HCT116 (cell line): ENCODE results near the gene GP2. TPM values are rescaled to one million over a fixed set of nuclear protein-coding genes. Genes with fewer than 3 reads are reported as not detected.

ENCODE experiments used
- ATAC-seq: fragments of 200-7000 bp; cut with Tn5 transposase; 2 replicates; pipeline ENCODE4 v1.9.1; 2020; ENCODE audit warnings: mild to moderate bottlenecking, moderate library complexity
- BruUV-seq: library from RNA; stranded (reverse); fragments of 400-500 nt; replicated peaks from 2 replicates; lab custom pipeline; 2021; lab: Mats Ljungman, UMichigan
- CTCF ChIA-PET: fragments of 300-600 bp; sonication (Branson Sonifier 250); formaldehyde crosslinking; loops from one replicate; lab custom pipeline; 2021; ENCODE audit warnings: antibody characterized with exemption; lab: Charles Lee
- POLR2A ChIA-PET: fragments of 300-600, 350-600 bp; sonication (Branson Sonifier 250); formaldehyde crosslinking; loops from one replicate; lab custom pipeline; 2021; ENCODE audit warnings: antibody characterized with exemption; lab: Charles Lee
- RAD21 ChIA-PET, 2 experiments: fragments of 300-600 bp; sonication (Branson Sonifier 250); formaldehyde crosslinking; loops; one replicate each; lab custom pipeline; 2023; ENCODE audit warnings: low total read pairs in 2 of 2; ENCODE audit not compliant: uncharacterized antibody in 2 of 2, unreplicated experiment in 2 of 2, low non-redundant PET in 1 of 2; lab: Charles Lee
- DNase-seq: peaks from one replicate; pipeline ENCODE4 v3.0.0-alpha.2; 2010; ENCODE audit warnings: low read depth, low spot score
- H2AFZ ChIP-seq: fragments of 200-600 bp; shearing (Covaris generic), sonication (generic); 2 replicates; pipeline ENCODE4 v1.6.1; 2017; ENCODE audit warnings: low read depth, mixed run types, mixed read lengths, antibody characterized with exemption, low read length; ENCODE audit not compliant: poor library complexity, severe bottlenecking
- H3K27ac ChIP-seq: 2 replicates; pipeline ENCODE4 v1.5.1; 2012; ENCODE audit warnings: low read depth, low read length
- H3K27me3 ChIP-seq: fragments of 200-600 bp; sonication (generic); 2 replicates; pipeline ENCODE4 v1.6.1; 2016; ENCODE audit warnings: mixed run types, low read length, mixed read lengths; ENCODE audit not compliant: insufficient read depth
- H3K36me3 ChIP-seq, 2 experiments: fragments of 200-500 bp in 1 of 2; fragments of 200-600 bp in 1 of 2; sonication (Bioruptor generic) in 1 of 2; sonication (generic) in 1 of 2; 2 replicates each; pipeline versions ENCODE4 v1.5.1 to v1.6.1; 2014 to 2016; ENCODE audit warnings: low read length in 2 of 2, inconsistent platforms in 1 of 2, mixed read lengths in 1 of 2, mixed run types in 1 of 2; ENCODE audit not compliant: insufficient read depth in 2 of 2, control insufficient read depth in 1 of 2
- H3K4me1 ChIP-seq, 2 experiments: fragments of 200-600 bp in 1 of 2; sonication (generic) in 1 of 2; 2 replicates each; pipeline versions ENCODE4 v1.5.1 to v1.6.1; 2012 to 2017; ENCODE audit warnings: low read length in 2 of 2, inconsistent platforms in 1 of 2, mild to moderate bottlenecking in 1 of 2, mixed read lengths in 1 of 2, mixed run types in 1 of 2, moderate library complexity in 1 of 2; ENCODE audit not compliant: insufficient read depth in 2 of 2, control insufficient read depth in 1 of 2
- H3K4me2 ChIP-seq: fragments of 200-600 bp; sonication (generic); 2 replicates; pipeline ENCODE4 v1.6.1; 2017; ENCODE audit warnings: mixed run types, low read length, mixed read lengths
- H3K4me3 ChIP-seq, 2 experiments: fragments of 200-600 bp in 1 of 2; sonication (generic) in 1 of 2; replicated peaks in 1 of 2; 2 replicates each; pipeline ENCODE4 v1.5.1; 2011 to 2016; ENCODE audit warnings: low read length in 2 of 2, control low read depth in 1 of 2, low read depth in 1 of 2, mild to moderate bottlenecking in 1 of 2, mixed read lengths in 1 of 2, mixed run types in 1 of 2
- H3K79me2 ChIP-seq: fragments of 200-600 bp; sonication (generic); 2 replicates; pipeline ENCODE4 v1.6.1; 2017; ENCODE audit warnings: mild to moderate bottlenecking, mixed run types, low read length, moderate library complexity, mixed read lengths; ENCODE audit not compliant: insufficient read depth
- H3K9ac ChIP-seq: fragments of 200-600 bp; sonication (generic); 2 replicates; pipeline ENCODE4 v1.6.1; 2016; ENCODE audit warnings: low read length, mixed read lengths
- H3K9me2 ChIP-seq: fragments of 200-600 bp; sonication (generic), shearing (Covaris generic); 2 replicates; pipeline ENCODE4 v1.6.1; 2017; ENCODE audit warnings: mixed run types, mild to moderate bottlenecking, moderate library complexity; ENCODE audit not compliant: insufficient read depth
- H3K9me3 ChIP-seq, 2 experiments: fragments of 200-500 bp in 1 of 2; fragments of 200-600 bp in 1 of 2; sonication (Bioruptor generic) in 1 of 2; sonication (generic) in 1 of 2; 2 replicates each; pipeline ENCODE4 v1.6.1; 2014 to 2017; ENCODE audit warnings: low read length in 2 of 2, mixed read lengths in 2 of 2, inconsistent platforms in 1 of 2, low read depth in 1 of 2, mild to moderate bottlenecking in 1 of 2, mixed run types in 1 of 2, moderate library complexity in 1 of 2; ENCODE audit not compliant: control insufficient read depth in 1 of 2, insufficient read depth in 1 of 2
- H4K20me1 ChIP-seq: fragments of 200-600 bp; sonication (generic), shearing (Covaris generic); 2 replicates; pipeline ENCODE4 v1.6.1; 2017; ENCODE audit warnings: mixed run types, mild to moderate bottlenecking, moderate library complexity; ENCODE audit not compliant: insufficient read depth
- CBX3 ChIP-seq: IDR thresholded peaks from 2 replicates; pipeline ENCODE4 v1.6.1; 2012; ENCODE audit warnings: low read depth
- CTCF ChIP-seq, 3 experiments: fragments of 200-600 bp in 1 of 3; sonication (generic) in 1 of 3; IDR thresholded peaks in 2 of 3; conservative IDR thresholded peaks in 1 of 3; 2 replicates each; pipeline ENCODE4 v1.5.1; 2012 to 2017; ENCODE audit warnings: low read depth in 2 of 3, low read length in 2 of 3, antibody characterized with exemption in 1 of 3, borderline replicate concordance in 1 of 3, control low read depth in 1 of 3, mild to moderate bottlenecking in 1 of 3, mixed read lengths in 1 of 3, mixed run types in 1 of 3, moderate library complexity in 1 of 3; ENCODE audit not compliant: insufficient read depth in 1 of 3
- ELF1 ChIP-seq: IDR thresholded peaks from 2 replicates; pipeline ENCODE4 v1.6.1; 2012; ENCODE audit warnings: low read depth, borderline replicate concordance
- EZH2phosphoT487 ChIP-seq: fragments of 200-600 bp; IDR thresholded peaks from 2 replicates; pipeline ENCODE4 v1.6.1; 2018; ENCODE audit warnings: antibody characterized with exemption, borderline replicate concordance
- POLR2A ChIP-seq: IDR thresholded peaks from 2 replicates; pipeline ENCODE4 v1.7.0; 2011; ENCODE audit warnings: borderline replicate concordance; ENCODE audit not compliant: insufficient read depth, insufficient read length; ENCODE audit errors: extremely low read depth
- RAD21 ChIP-seq: IDR thresholded peaks from 2 replicates; pipeline ENCODE4 v1.6.1; 2012; ENCODE audit warnings: low read depth, mild to moderate bottlenecking
- SIN3A ChIP-seq: IDR thresholded peaks from 2 replicates; pipeline ENCODE4 v1.6.1; 2012; ENCODE audit warnings: low read depth
- SP1 ChIP-seq: IDR thresholded peaks from 2 replicates; pipeline ENCODE4 v1.6.1; 2012; ENCODE audit warnings: low read depth
- SRF ChIP-seq: IDR thresholded peaks from 2 replicates; pipeline ENCODE4 v1.6.1; 2012; ENCODE audit warnings: low read depth
- TCF7L2 ChIP-seq: IDR thresholded peaks from 2 replicates; pipeline ENCODE4 v1.7.0; 2011; ENCODE audit warnings: borderline replicate concordance, inconsistent platforms; ENCODE audit not compliant: insufficient read depth, insufficient read length; ENCODE audit errors: extremely low read depth
- ZBTB33 ChIP-seq: IDR thresholded peaks from 2 replicates; pipeline ENCODE4 v1.6.1; 2011; ENCODE audit warnings: mild to moderate bottlenecking, low read length, moderate library complexity; ENCODE audit not compliant: insufficient replicate concordance; ENCODE audit errors: extremely low read depth
- intact Hi-C: fragments of 100-400 bp; cut with micrococcal nuclease; formaldehyde crosslinking; loops from 2 replicates; pipeline ENCODE4 v1.10.0; 2022
- total RNA-seq: library from RNA; stranded (reverse); gene quantifications from one replicate; pipeline ENCODE4 v1.2.1, GENCODE V29; 2021; ENCODE audit not compliant: unreplicated experiment
- TF ChIP-seq, protein P1 (sequence below): IDR thresholded peaks from 2 replicates; pipeline ENCODE4 v1.6.1; 2012; ENCODE audit warnings: low read depth

Gene GP2
- total RNA-seq, 1 experiment from 2014 or later, result 8.7 TPM

- intact Hi-C loops, result no loop called here
- BruUV-seq, result no TSS peak
- no peaks in the 10 kb centered on the region for H3K9me3 ChIP-seq
- no peaks in the 10 kb centered on the region for H3K4me1 ChIP-seq
- ChIA-PET RAD21 (no interaction called here), CTCF (interaction anchor here (1.3 to 1.5 kb wide), 2 partner anchors 11 to 382 kb away, joined by 3 to 6 read pairs; no protein-coding TSS in a partner anchor), POLR2A (no interaction called here)
- no peaks in the 10 kb centered on the region for H4K20me1 ChIP-seq
- no peak overlapping the region for H3K4me2 ChIP-seq
- H2AFZ ChIP-seq, result no peak overlapping the region
- H3K9ac ChIP-seq, result no peak overlapping the region
- H3K27ac ChIP-seq, result no peak overlapping the region
- H3K27me3 ChIP-seq, result peaks cover 47% of the 10 kb centered on the region
- H3K36me3 ChIP-seq, result no peaks in the 10 kb centered on the region
- no peak for ATAC-seq
- no peak for TF ChIP-seq ZBTB33
- H3K79me2 ChIP-seq, result no peaks in the 10 kb centered on the region
- H3K4me3 ChIP-seq, result no peak overlapping the region
- no peaks in the 10 kb centered on the region for H3K9me2 ChIP-seq
- DNase-seq, result no peak
These were observed 37.7 kb downstream of the GP2 start for GRCh38 chr16:20289571-20289970.

GRCh38 chr16:20285993-20286499, 41.3 kb downstream of the GP2 start:
- ChIA-PET CTCF (interaction anchor here (0.7 to 1.9 kb wide), 2 partner anchors 14 to 379 kb away, joined by 3 to 4 read pairs; no protein-coding TSS in a partner anchor), POLR2A (no interaction called here), RAD21 (no interaction called here)
- no peak for ATAC-seq
- no peak for DNase-seq
- intact Hi-C loops, result no loop called here
- H3K27me3 ChIP-seq, result peaks cover 39% of the 10 kb centered on the region; the same call in 1 of the 2 replicates
- no peak overlapping the region for H3K4me3 ChIP-seq
- H2AFZ ChIP-seq, result no peak overlapping the region
- H3K4me1 ChIP-seq, result no peaks in the 10 kb centered on the region
- no peak overlapping the region for H3K9ac ChIP-seq
- H3K9me2 ChIP-seq, result no peaks in the 10 kb centered on the region
- H3K79me2 ChIP-seq, result no peaks in the 10 kb centered on the region
- H4K20me1 ChIP-seq, result no peaks in the 10 kb centered on the region
- H3K9me3 ChIP-seq, result no peaks in the 10 kb centered on the region
- no peaks in the 10 kb centered on the region for H3K36me3 ChIP-seq
- BruUV-seq, result no TSS peak
- no peak overlapping the region for H3K27ac ChIP-seq
- no peak overlapping the region for H3K4me2 ChIP-seq
- TF ChIP-seq ELF1, result no peak
- no peak for TF ChIP-seq SIN3A
- no peak for TF ChIP-seq SP1
- TF ChIP-seq, protein P1, sequence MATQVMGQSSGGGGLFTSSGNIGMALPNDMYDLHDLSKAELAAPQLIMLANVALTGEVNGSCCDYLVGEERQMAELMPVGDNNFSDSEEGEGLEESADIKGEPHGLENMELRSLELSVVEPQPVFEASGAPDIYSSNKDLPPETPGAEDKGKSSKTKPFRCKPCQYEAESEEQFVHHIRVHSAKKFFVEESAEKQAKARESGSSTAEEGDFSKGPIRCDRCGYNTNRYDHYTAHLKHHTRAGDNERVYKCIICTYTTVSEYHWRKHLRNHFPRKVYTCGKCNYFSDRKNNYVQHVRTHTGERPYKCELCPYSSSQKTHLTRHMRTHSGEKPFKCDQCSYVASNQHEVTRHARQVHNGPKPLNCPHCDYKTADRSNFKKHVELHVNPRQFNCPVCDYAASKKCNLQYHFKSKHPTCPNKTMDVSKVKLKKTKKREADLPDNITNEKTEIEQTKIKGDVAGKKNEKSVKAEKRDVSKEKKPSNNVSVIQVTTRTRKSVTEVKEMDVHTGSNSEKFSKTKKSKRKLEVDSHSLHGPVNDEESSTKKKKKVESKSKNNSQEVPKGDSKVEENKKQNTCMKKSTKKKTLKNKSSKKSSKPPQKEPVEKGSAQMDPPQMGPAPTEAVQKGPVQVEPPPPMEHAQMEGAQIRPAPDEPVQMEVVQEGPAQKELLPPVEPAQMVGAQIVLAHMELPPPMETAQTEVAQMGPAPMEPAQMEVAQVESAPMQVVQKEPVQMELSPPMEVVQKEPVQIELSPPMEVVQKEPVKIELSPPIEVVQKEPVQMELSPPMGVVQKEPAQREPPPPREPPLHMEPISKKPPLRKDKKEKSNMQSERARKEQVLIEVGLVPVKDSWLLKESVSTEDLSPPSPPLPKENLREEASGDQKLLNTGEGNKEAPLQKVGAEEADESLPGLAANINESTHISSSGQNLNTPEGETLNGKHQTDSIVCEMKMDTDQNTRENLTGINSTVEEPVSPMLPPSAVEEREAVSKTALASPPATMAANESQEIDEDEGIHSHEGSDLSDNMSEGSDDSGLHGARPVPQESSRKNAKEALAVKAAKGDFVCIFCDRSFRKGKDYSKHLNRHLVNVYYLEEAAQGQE, result no peak
- no peak for TF ChIP-seq SRF
- TF ChIP-seq CBX3, result no peak
- TF ChIP-seq TCF7L2, result no peak
- TF ChIP-seq CTCF (IDR thresholded peaks at IDR 0.05 in 2 of 3, conservative IDR thresholded peaks at IDR 0.05 in 1 of 3; ENCODE audit: borderline replicate concordance in 1 of 3, insufficient read depth in 1 of 3, low read depth in 2 of 3, low read length in 2 of 3), result no peak
- no peak for TF ChIP-seq POLR2A
- no peak for TF ChIP-seq EZH2phosphoT487
- no peak for TF ChIP-seq RAD21
